ENCODE measurements around the gene PHF20.
A peak's percentile ranks its signal among the peaks of the same experiment; 100 is the strongest.
"Not testable (repeated sequence)": the region's sequence is repeated elsewhere in the genome, so short reads cannot be mapped to it uniquely, and the experiment has no call there.

Gene PHF20

GRCh38 chr20:35840421-35840820 is 68.6 kb downstream of the PHF20 start:
- Histone ChIP-seq H3K4me3 (no peak overlapping the region), H3K27ac (no peak overlapping the region)
- DNase-seq (ENCODE audit: low spot score): no peak
- TF ChIP-seq CTCF (IDR thresholded peaks at IDR 0.05): no peak

GRCh38 chr20:35842361-35842760 is 70.5 kb downstream of the PHF20 start:
- no peak for TF ChIP-seq CTCF (IDR thresholded peaks at IDR 0.05)
- Histone ChIP-seq H3K4me3 (no peak overlapping the region), H3K27ac (no peak overlapping the region)
- DNase-seq (ENCODE audit: low spot score): no peak

DNA sequence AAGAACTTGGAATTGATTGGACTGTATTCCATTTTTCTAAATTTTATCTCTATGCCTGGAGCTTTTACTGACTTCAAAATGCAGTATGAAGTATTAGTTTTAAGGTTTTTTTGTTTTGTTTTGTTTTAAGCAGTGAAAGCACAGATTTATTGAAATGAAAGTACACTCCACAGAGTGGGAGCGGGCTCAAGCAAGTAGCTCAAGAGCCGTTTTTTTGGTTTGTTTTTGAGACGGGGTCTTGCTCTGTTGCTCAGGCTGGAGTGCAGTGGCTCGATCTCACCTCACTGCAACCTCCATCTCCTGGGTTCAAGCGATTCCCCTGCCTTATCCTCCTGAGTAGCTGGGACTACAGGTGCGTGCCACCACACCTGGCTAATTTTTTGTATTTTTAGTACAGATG is 72.1 kb downstream of the PHF20 start:
- not testable (repeated sequence) for H3K27ac ChIP-seq; H3K4me3 ChIP-seq; DNase-seq (ENCODE audit: low spot score)

DNA sequence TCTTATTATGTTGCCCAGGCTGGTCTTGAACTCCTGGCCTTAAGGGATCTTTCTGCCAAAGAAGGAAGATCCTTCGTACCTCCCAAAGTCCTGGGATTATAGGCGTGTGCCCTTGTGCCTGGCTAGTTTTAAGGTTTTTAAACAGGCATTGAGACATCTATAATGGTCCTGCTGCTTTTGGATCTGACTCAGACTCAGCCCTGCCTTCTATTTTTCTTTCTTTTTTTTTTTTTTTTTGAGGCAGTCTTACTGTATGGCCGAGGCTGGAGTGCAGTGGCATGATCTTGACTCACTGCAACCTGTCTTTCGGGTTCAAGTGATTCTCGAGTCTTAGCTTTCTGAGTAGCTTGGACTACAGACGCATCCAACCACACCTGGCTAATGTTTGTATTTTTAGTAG is 73.7 kb downstream of the PHF20 start:
- Histone ChIP-seq H3K4me3 (no peak overlapping the region), H3K27ac (no peak overlapping the region)
- TF ChIP-seq CTCF (IDR thresholded peaks at IDR 0.05): no peak
- no peak for DNase-seq (ENCODE audit: low spot score)

GRCh38 chr20:35849706-35850105 is 77.9 kb downstream of the PHF20 start:
- TF ChIP-seq CTCF (IDR thresholded peaks at IDR 0.05): no peak
- DNase-seq (ENCODE audit: low spot score): no peak
- peak overlapping the region; percentile 6 for H3K4me3 ChIP-seq
- H3K27ac ChIP-seq: peak overlapping the region; percentile 33 to 45

GRCh38 chr20:35851659-35852058 is 79.8 kb downstream of the PHF20 start:
- H3K4me3 ChIP-seq; H3K27ac ChIP-seq; DNase-seq (ENCODE audit: low spot score): not testable (repeated sequence)

- no peak for TF ChIP-seq CTCF (IDR thresholded peaks at IDR 0.05)
These were observed 83.0 kb downstream of the PHF20 start for GRCh38 chr20:35854713-35855348.

DNA sequence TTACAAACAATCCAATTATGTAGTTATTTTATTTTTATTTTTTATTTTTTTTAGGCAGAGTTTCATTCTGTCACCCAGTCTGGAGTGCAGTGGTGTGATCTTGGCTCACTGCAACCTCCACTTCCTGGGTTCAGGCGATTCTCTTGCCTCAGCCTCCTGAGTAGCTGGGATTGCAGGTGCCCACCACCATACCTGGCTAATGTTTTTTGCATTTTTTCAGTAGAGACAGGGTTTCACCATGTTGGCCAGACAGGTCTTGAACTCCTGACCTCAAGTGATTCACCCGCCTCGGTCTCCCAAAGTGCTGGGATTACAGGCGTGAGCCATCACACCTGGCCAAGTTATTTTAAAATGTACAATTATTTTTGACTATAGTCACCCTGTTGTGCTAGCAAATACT is 83.8 kb downstream of the PHF20 start:
- not testable (repeated sequence) for DNase-seq (ENCODE audit: low spot score); H3K27ac ChIP-seq; H3K4me3 ChIP-seq

More at GRCh38 chr20:35854713-35855348, 83.0 kb downstream of the PHF20 start:
- Histone ChIP-seq H3K27ac (no peak overlapping the region), H3K4me3 (no peak overlapping the region)
- DNase-seq (ENCODE audit: low spot score): no peak

DNA sequence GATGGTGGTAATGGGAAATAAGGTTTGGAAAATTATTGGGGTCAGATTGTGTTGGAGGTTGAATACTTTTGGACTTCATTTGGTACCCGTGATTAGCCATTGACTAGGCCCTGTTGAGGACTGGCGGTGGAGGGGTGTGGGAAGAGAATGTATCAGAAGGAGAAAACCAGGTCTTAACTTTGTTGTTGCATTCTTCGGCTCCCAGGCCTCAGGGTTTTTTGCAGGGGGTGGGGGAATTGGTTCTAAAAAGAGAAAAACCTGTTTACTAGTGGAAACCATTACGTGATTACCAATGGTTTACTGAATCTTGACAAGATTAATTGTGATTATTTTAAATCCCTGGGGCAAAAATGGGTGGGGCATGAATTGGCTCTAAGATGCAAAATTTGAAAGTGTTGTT is 85.1 kb downstream of the PHF20 start:
- no peak overlapping the region for H3K4me3 ChIP-seq
- no peak for DNase-seq (ENCODE audit: low spot score)
- TF ChIP-seq CTCF (IDR thresholded peaks at IDR 0.05): no peak
- H3K27ac ChIP-seq: no peak overlapping the region
